ENCODE measurements around the gene PCOLCE2. TPM values are rescaled to one million over a fixed set of nuclear protein-coding genes. Genes with fewer than 3 reads are reported as not detected.
A peak's percentile ranks its signal among the peaks of the same experiment; 100 is the strongest.
"Not testable (repeated sequence)": the region's sequence is repeated elsewhere in the genome, so short reads cannot be mapped to it uniquely, and the experiment has no call there.

PCOLCE2 gene
- total and polyA plus RNA-seq, 8 donors: 1.3 to 21.2 (median 2.9) TPM

GRCh38 chr3:142888099-142888480, 793 bp downstream of the PCOLCE2 start:
- Histone ChIP-seq H3K4me1 (peaks cover 0 to 39% of the 10 kb centered on the region in 2 donors), H3K9me3 (no peaks in the 10 kb centered on the region), H3K36me3 (no peaks in the 10 kb centered on the region), H3K27me3 (peaks cover 22 to 44% of the 10 kb centered on the region in 2 donors), H3K27ac (peak overlapping the region in 1 of 2 donors; percentile 60), H3K4me3 (peak overlapping the region; percentile 56 to 61)
- DNase-seq (peak in 2 of 4 donors; percentile 48 to 83), ATAC-seq (peak; percentile 45)
- no peak for TF ChIP-seq CTCF (IDR thresholded peaks at IDR 0.05)
- intact Hi-C loops (cut with DNase I): no loop called here

- Histone ChIP-seq H3K9me3 (no peaks in the 10 kb centered on the region), H3K4me3 (no peak overlapping the region), H3K27ac (peak overlapping the region in 1 of 2 donors; percentile 9), H3K27me3 (peaks cover 22 to 44% of the 10 kb centered on the region in 2 donors), H3K4me1 (peaks cover 0 to 39% of the 10 kb centered on the region in 2 donors), H3K36me3 (no peaks in the 10 kb centered on the region)
- intact Hi-C loops (cut with DNase I): no loop called here
- ATAC-seq (no peak), DNase-seq (no peak)
- no peak for TF ChIP-seq CTCF (IDR thresholded peaks at IDR 0.05)
These were observed 1.9 kb downstream of the PCOLCE2 start for GRCh38 chr3:142886940-142887339.

GRCh38 chr3:142886021-142886420, 2.9 kb downstream of the PCOLCE2 start:
- Histone ChIP-seq H3K27me3 (peaks cover 22 to 39% of the 10 kb centered on the region in 2 donors), H3K4me3 (no peak overlapping the region), H3K27ac (no peak overlapping the region), H3K36me3 (no peaks in the 10 kb centered on the region), H3K9me3 (no peaks in the 10 kb centered on the region), H3K4me1 (peaks cover 0 to 39% of the 10 kb centered on the region in 2 donors)
- DNase-seq (no peak), ATAC-seq (no peak)
- intact Hi-C loops (cut with DNase I): no loop called here
- no peak for TF ChIP-seq CTCF (IDR thresholded peaks at IDR 0.05)

- peak; percentile 26 for ATAC-seq
- intact Hi-C loops (cut with DNase I): no loop called here
- Histone ChIP-seq H3K36me3 (no peaks in the 10 kb centered on the region), H3K4me1 (peaks cover 0 to 37% of the 10 kb centered on the region in 2 donors), H3K27me3 (peaks cover 17 to 24% of the 10 kb centered on the region in 2 donors), H3K27ac (peak overlapping the region in 1 of 2 donors; percentile 51), H3K9me3 (no peaks in the 10 kb centered on the region), H3K4me3 (no peak overlapping the region)
- TF ChIP-seq CTCF (IDR thresholded peaks at IDR 0.05): no peak
- DNase-seq: no peak
These were observed 4.4 kb downstream of the PCOLCE2 start for GRCh38 chr3:142884531-142884930.

- H3K36me3 ChIP-seq; H3K27ac ChIP-seq; intact Hi-C loops (cut with DNase I); ATAC-seq; H3K9me3 ChIP-seq; DNase-seq; H3K4me3 ChIP-seq: not testable (repeated sequence)
- H3K4me1 ChIP-seq: peaks cover 0 to 27% of the 10 kb centered on the region in 2 donors
- peaks cover 7 to 14% of the 10 kb centered on the region in 2 donors for H3K27me3 ChIP-seq
These were observed 5.3 kb downstream of the PCOLCE2 start for GRCh38 chr3:142883534-142883933.

All from left lung (tissue), 10 donors.